HG03457 (cell line): ENCODE data around the gene GSPT1.
"Not testable (repeated sequence)": the region's sequence is repeated elsewhere in the genome, so short reads cannot be mapped to it uniquely, and the experiment has no call there.

Source experiments
- ATAC-seq: cut with Tn5 transposase; IDR thresholded peaks from one replicate; pipeline ENCODE4 v1.9.1; 2021; ENCODE audit warnings: moderate number of reproducible peaks; ENCODE audit not compliant: unreplicated experiment

Gene GSPT1

DNA sequence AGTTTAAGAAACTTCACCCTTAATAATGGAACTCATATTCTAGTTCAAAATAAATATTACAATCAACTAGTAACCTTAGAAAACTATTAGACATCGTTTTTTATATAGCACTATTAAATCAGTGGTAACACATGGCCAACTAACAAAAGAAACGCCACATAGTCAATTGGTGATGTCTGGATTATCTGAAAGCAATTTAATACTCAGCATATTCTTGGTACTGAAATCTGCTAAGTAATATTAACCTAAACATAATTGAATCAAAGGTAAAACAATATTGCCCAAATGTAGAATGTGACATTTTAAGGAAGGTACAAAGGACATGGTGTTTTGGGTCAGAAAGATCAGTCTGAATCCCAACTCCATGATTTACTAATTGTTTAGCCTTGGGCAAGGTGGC lies 53.3 kb downstream of the GSPT1 start:
- no peak for ATAC-seq

DNA sequence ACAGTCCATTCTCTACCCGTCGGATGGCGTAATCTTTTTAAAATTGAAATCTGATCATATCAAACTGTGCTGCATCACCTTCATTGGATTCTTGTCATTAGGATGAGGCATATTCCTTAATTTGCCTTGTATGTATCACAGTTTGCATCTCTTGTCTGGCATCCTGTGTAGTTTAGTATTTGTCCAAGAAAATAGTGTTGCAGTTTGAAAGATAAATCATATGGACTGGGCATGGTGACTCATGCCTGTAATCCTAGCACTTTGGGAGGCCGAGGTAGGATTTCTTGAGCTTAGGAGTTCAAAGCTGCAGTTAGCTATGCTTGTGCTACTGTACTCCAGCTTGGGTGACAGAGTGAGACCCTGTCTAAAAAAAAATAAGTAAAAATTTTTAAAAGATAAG lies 58.6 kb downstream of the GSPT1 start:
- ATAC-seq: no peak

DNA sequence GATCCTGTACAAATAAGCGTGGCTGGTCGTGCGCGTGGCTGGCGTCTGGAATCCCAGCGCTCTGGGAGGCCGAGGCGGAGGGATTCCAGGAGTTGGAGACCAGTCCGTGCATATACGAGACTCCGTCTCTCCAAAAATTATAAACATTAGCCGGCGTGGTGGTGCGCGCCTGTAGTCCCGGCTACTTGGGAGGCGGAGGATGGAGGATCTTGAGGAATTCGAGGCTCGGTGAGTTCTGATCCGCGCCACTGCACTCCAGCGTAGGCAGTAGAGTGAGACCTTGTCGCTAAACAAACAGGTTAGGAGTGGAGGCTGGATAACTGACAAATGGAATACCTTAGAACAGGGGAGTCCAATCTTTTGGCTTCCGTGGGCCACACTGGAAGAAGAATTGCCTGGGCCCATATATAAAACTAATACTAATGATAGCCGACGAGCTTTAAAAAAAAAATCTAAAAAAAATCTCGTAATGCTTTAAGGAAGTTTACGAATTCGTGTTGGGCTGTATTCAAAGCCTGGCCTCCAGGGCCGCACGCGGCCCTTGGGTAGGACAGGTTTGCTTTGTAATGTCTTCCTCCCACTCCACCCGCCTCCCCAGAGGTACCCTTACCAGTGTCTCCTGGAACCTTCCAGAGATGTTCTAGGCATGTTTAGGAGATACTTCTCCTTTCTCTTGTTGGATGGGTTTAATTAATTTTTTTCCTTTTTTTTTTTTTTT lies 63.5 kb downstream of the GSPT1 start:
- ATAC-seq: no peak

DNA sequence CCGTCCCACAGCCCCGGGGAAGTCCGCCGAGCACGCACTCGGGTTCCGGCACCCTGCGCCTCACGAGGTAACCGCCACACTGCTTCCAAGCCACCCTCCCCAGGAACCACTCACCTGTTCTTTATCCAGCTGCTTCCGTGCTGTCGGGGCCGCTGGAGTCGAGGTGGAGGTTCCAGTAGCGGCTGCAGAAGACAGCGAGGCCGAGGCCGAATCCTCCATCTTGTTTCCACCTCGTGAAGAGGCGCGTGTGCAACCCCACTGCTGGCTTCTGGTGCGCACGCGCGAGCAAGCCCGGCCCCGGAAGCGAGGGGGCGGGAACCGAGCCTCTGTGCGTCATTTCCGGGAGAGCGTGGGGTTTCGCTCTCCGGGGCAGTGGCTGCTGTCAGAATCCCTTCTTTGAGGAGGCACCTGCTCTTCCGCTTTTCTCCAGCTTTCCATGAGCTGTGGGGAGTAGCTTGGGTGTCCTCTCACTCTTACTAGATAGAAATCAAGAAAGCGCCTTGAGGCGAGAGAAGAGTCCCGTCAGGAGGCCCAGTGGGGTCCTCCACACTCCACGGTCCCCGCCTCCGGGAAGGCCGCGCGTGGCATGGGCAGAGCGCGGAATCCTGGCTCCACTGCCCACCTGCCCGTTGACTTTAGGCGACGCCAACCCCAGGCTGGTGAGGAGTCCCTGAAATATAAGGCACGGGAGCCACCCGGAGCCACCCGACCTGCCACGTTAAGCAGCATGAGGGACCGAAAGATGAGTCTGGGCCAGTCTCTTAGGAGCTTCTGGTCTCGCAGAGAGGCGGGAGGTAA lies 64.3 kb downstream of the GSPT1 start, which contains the start of gene RSL1D1:
Gene RSL1D1 (minus strand): TSS at position 249 of the 798 bp plus-strand sequence. CDS start 30 bp downstream, at position 219.
- peak; percentile 76 for ATAC-seq

DNA sequence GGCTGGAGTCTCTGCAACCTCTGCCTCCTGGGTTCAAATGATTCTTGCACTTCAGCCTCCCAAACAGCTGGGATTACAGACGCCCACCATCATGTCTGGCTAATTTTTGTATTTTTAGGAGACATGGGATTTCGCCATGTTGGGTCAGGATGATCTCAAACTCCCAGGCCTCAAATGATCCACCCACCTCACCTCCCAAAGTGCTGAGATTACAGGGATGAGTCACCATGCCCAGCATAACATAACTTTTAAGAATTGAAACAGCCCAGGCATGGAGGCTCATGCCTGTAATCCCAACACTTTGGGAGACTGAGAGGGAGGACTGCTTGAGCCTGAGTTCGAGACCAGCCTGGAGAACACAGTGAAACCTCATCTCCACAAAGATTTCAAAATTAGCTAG lies 66.9 kb downstream of the GSPT1 start:
- no peak for ATAC-seq

DNA sequence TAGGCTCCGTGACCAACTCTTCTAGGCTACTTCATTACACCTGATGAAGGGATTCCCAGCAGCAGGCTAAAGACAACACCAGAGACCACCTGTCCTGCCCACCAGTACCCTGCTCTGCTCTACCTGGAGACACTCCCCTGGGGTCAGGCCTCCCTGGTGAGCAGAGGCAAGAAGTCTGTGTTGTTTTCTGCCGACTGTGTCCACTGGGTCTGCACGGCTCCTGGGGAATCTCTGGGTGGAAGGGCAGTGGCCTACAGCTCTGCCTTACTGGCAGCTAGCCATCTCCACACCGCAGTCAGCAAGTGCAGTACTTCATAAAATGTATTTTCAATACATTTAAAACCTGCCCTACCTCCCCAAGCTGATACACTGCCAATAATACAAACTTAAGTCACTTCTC lies 71.3 kb downstream of the GSPT1 start:
- no peak for ATAC-seq

DNA sequence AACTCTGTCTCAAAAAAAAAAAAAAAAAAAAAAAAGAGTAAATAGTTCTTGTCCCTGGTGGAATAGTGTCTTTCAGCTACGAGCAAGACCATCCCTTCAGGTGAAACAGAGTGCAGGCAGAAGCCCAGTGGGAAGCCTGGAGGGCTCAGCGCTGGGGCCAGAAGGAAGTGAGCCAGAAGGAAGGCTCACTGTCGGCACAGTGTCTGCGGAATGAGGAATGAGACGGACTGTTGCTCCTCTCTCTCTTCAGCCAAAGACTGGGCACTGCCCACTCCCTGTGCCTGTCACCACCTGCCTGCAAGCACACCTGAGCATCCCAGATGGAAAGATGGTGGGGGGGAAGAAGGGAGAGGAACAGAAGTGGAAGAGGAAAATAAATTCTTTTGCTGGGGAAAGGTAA lies 71.9 kb downstream of the GSPT1 start:
- ATAC-seq: no peak

DNA sequence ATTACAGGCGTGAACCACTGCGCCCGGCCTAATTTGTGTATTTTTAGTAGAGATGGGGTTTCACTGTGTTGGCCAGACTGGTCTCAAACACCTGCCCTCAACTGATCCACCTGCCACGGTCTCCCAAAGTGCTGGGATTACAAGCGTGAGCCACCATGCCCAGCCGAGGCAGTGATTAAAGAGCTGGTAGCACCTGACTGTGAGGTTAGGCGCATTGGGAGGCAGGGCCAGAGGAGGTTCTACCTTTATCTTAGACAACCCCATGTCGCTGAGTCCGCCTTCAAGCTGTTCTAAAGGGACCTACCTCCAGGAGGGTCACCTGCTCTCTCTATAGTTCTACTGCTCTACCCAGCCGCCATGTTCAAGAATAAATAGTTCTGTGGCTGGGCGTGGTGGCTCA lies 72.5 kb downstream of the GSPT1 start:
- ATAC-seq: no peak

DNA sequence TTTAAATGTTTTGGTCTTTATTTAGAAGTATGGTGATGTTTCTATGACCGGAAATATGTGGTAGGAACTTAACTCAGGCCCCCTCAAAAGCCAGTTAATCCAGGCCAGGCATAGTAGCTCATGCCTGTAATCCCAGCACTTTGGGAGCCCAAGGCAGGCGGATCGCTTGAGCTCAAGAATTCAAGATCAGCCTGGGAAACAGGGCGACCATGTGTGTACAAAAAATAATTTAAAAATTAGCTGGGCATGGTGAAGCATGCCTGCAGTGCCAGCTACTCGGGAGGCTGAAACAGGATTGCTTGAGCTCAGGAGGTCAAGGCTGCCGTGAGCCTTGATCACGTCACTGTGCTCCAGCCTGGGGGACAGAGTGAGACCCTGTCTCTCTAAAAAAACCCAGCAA lies 74.7 kb downstream of the GSPT1 start:
- no peak for ATAC-seq

DNA sequence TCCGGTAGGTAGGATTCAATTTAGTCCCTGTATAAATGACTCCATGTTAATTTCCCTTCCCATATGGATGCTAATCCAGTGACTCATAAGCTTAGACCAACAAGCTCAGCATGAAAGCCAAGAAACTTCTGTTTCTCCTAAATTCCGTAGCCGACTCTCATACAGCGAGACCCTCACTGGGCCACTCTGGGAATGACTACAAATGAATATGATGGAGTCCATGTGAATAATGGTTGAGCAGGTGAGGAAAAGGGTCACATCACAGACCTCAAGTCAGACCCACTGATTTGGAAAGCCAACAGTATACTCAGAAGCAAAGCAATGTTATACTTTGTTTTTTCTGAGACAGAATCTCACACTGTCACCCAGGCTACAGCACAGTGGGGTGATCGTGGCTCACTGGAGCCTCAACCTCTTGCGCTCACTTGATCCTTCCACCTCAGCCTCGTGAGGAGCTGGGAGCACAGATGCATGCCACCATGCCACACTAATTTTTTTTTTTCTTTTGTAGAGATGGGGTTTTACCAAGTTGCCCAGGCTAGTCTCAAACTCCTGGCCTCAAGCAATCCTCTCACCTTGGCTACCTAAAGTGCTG lies 79.0 kb downstream of the GSPT1 start:
- ATAC-seq: no peak

DNA sequence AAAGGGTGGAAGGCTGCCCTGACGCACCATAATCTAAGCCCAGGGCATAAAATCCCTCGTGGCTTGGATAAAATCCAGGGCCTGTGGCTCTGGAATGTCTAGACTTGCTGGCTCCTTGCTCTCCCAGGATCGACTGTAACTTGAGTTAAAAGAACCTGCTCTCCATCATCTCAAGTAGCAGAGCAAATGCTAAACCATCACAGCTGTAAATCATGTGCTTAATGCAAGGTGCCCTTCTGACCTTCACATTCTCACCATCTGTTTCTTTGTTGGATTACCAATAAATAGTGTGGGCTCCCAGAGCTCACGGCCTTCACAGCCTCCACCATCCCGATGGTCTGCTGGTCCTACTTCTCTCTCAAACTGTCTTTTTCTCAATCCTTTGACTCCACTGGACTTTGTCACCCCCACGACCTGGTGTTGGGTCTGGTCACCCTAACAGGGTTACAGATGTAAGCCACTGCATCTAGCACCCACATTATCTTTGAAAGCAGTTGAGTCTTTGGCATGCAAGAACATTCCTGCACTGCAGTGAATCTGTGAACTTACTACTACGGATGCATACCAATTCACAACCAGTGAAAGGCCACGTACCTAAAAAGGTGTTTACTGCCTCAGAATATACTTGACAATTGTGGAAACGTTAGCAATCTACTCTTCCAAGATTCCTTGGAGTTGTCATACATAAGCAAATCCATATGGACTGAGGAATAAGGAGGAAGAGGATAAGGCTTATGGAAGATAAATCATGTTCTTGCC lies 79.7 kb downstream of the GSPT1 start:
- no peak for ATAC-seq

DNA sequence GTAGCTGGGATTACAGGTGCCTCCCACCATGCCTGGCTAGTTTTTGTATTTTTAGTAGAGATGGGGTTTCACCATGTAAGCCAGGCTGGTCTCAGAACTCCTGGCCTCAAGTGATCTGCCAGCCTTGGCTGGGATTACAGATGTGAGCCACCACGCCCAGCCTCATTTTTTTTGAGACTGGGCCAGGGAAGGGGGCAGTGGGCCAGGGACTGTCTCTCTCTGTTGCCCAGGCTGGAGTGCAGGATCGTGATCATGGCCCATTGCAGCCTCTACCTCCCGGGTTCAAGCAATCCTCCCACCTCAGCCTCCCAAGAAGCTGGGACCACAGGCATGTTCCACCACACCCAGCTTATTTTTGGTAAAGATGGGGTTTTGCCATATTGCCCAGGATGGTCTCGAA lies 80.4 kb downstream of the GSPT1 start:
- ATAC-seq: no peak

DNA sequence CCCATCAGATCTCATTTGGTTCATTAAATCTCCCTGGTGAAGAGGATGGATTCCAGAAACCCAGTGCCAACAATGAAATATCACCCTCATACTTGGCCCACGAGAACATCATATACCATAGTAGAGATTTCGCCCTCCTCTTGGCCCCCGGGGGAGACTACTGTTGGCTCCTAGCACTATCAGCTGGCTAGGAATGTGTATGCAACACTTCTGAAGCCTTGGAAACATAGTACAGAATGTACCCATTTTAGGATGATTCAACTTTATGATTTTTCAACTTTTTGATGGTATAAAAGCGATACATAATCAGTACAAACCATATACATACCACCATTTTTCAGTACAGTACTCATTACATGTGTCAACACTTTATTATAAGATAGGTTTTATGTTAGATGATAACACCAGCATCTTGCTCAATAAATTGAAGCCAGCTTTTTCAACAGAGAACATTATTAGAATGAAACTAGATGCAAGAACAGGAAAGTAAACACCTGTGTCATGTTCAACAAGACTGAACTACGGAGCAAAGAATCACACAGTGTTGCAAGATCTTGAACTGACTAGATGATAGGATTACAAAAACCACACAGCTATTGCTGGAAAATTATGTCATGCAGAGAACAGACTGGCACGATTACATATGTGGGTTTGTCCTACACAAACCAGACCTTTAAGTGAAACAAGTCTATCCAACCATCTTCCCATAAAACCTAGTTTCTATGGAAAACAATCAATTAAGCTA lies 81.6 kb downstream of the GSPT1 start:
- ATAC-seq: no peak

DNA sequence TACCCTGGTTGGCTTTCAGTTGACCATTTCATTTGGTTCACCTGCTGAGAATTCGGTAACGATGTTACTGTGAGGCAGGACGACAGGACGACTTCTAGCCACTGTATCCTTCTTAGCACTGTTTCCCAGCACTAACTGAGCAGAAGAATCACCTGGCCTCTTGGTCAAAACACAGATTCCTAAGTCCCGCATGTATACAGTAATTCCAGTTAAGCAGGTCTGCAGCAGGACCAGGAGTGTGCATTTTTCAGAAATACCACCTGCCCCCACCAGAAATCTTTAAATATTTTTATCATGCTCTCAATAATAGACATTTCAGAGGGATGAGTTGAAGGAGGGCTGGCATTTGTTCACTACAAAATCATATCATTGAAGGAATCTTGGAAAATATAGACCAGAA lies 87.1 kb downstream of the GSPT1 start:
- ATAC-seq: no peak

DNA sequence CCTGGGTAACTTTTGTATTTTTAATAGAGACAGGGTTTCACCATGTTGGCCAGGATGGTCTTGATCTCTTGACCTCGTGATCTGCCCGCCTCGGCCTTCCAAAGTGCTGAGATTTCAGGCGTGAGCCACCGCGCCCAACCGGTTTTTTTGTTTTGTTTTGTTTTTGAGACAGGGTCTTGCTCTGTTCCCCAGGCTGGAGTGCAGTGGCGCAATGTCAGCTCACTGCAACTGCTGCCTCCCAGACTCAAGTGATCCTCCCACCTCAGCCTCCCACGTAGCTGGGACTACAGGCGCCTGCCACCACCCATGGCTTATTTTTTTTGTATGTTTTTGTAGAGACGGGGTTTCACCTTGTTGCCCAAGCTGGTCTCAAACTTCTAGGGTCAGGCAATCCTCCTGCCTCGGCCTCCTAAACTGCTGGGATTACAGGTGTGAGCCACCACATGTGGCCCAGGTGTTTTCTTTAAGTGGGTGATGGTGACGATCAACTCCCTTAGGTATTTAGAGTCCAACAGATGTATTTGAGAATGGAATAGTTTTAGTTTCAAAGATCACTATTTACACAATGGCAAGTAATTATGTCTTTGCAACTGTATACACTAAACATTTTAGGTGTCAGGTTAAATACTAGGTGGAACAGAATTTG lies 90.1 kb downstream of the GSPT1 start:
- ATAC-seq: not testable (repeated sequence)

DNA sequence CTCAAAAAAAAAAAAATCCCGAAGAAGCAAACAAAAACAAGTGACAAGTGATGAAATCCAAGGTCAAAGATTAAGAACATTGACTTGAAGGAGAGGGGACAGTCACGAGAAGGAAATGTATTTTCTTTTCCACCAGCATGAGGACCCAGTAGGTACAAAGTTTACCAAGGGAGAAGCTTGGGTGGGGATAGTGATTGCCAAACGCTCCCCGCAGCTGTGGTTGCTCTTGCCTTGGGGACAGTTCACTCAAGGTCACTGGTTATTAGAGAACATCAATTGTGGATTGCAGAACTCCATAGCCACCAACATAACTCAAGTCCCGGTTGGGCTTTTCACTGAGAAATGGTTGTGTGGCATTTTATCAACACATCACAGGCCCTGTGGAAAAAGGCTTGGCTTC lies 91.4 kb downstream of the GSPT1 start:
- ATAC-seq: no peak

DNA sequence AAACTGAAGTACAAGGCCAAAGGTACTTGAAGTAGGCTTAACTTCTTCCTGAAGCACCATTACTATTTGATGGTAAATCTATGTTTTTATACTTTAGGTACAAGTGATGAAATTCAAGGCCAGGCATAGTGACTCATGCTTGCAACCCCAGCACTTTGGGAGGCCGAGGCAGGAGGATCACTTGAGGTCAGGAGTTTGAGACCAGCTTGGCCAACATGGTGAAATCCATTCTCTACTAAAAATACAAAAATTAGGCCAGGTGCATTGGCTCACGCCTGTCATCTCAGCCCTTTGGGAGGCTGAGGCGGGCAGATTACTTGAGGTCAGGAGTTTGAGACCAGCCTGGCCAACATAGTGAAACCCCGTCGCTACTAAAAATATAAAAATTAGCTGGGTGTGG lies 92.1 kb downstream of the GSPT1 start:
- ATAC-seq: not testable (repeated sequence)

DNA sequence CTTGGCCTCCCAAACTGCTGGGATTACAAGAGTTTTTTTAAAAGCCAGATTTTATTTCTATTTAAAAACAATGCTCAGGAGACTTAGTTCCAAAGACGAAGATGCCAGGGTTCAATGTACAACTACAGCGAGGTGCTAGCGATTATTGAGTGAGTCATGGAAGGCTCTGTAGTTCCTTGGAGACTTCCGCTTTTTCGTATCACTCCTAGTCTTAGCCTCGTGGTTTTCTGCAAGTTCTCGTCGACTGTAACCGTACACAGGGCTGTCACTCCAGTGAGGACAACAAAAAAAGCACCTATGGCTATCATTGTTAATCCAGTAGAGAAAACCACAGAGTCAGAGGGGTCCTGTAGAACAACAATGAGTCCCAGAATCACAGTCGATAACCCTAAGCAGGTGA lies 96.0 kb downstream of the GSPT1 start:
- ATAC-seq: no peak

DNA sequence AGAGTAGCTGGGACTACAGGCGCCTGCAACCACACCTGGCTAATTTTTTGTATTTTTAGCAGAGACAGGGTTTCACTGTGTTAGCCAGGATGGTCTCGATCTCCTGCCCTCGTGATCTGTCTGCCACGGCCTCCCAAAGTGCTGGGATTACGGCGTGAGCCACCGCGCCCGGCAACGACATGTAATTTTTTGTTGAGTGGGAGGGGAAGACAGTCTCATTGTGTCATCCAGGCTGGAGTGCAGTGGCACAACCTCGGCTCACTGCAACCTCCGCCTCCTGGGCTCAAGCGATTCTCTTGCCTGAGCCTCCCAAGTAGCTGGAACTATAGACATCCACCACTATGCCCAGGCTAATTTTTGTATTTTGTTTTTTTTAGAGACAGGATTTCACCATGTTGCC lies 96.8 kb downstream of the GSPT1 start:
- ATAC-seq: not testable (repeated sequence)
